GM12874 (cell line): ENCODE results near the gene RNF34.

Source experiments
- TF ChIP-seq, protein P1 (sequence below): IDR thresholded peaks from 2 replicates; pipeline ENCODE4 v1.5.1; 2011; ENCODE audit warnings: low read depth, mild to moderate bottlenecking, control low read depth, low read length, moderate library complexity; ENCODE audit not compliant: insufficient read depth

Gene RNF34

DNA sequence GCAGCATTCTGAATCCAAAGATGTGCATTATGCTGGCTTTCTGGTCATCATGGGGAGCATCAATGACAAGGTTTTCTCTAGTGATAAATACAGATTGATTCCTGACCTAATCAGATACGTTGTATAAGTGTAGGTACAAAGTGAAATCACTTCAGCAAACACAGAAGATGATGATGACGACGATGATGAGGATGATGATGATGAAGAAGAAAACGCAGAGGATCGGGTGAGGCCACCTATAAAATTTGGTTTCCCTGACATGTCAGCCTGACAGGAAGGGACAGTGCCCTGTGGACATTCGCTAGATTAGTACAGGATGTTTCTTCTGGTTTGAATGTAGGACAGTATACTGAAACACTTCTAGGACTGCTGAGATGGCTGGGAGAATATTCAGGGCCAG is 20.2 kb downstream of the RNF34 start:
- TF ChIP-seq, protein P1, sequence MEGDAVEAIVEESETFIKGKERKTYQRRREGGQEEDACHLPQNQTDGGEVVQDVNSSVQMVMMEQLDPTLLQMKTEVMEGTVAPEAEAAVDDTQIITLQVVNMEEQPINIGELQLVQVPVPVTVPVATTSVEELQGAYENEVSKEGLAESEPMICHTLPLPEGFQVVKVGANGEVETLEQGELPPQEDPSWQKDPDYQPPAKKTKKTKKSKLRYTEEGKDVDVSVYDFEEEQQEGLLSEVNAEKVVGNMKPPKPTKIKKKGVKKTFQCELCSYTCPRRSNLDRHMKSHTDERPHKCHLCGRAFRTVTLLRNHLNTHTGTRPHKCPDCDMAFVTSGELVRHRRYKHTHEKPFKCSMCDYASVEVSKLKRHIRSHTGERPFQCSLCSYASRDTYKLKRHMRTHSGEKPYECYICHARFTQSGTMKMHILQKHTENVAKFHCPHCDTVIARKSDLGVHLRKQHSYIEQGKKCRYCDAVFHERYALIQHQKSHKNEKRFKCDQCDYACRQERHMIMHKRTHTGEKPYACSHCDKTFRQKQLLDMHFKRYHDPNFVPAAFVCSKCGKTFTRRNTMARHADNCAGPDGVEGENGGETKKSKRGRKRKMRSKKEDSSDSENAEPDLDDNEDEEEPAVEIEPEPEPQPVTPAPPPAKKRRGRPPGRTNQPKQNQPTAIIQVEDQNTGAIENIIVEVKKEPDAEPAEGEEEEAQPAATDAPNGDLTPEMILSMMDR = no peak

DNA sequence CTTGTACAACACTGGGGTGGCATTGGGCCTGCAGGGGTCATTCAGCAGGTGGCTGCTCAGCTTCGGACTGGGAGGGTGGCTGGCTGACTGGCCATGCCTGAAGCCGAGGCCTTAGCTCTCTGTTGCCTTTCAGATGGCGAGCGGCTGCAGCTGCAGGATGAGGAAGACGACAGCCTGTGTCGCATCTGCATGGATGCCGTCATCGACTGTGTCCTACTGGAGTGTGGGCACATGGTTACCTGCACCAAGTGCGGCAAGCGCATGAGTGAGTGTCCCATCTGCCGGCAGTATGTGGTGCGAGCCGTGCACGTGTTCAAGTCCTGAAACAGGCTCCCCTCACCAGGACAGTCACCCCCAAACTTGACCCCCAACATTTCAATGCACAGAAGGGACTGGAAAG is 23.3 kb downstream of the RNF34 start:
- TF ChIP-seq, protein P1 = no peak

DNA sequence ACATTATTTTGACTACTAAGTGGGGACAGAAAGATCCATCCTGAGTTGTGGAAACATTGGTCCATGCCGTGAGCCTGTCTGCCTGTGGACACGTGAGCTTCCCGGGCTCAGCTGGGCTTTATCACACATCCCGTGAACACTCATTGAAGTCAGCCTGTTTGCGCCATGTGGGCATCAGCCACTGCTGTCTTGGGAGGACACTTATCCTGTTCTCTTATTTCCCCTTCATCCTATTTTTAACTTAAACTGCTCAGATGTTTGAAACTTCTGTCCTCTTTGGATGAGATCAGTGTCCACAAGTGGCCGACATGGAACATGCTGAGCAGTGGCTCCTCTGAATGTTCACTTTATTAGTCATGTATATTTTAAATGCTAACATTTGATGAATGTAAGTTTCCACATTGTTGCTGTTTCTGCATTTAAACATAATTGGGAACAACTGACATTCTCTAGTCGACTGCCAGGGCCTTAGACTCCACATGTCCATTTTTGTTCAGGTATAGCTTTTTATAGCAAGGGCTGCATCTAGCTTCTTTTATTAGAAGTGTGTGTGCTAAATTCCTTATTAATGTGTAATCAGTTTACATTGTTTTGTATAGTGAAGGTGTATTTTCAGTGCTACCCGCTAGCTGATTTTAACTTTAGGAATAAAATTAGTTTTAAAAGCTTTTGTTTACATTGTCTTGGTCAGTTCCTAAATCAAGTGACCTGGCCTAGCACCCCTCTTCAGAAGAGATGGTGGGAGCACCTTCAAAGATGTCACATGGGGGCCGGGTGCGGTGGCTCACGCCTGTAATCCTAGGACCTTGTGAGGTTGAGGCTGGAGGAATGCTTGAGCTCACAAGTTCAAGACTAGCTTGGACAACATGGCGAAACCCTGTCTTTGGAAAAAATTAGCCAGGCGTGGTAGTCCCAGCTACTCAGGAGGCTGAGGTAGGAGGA is 24.0 kb downstream of the RNF34 start:
- TF ChIP-seq, protein P1 = no peak

DNA sequence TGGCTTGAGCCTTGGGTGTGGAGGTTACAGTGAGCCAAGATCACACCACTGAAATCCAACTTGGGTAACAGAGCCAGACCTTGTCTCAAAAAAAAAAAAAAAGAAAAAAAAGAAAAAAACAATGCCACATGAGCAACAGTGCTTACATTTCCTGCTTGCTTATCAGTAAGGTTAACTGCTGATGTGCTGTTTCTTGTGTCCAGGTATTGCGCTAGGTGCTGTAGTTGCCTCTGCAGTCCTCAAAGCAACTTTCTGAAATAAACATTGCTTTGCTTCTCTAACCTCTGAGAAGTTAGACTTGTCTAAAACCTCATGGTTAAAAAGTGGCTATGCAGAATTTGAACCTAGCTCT is 24.7 kb downstream of the RNF34 start:
- TF ChIP-seq, protein P1 = no peak

DNA sequence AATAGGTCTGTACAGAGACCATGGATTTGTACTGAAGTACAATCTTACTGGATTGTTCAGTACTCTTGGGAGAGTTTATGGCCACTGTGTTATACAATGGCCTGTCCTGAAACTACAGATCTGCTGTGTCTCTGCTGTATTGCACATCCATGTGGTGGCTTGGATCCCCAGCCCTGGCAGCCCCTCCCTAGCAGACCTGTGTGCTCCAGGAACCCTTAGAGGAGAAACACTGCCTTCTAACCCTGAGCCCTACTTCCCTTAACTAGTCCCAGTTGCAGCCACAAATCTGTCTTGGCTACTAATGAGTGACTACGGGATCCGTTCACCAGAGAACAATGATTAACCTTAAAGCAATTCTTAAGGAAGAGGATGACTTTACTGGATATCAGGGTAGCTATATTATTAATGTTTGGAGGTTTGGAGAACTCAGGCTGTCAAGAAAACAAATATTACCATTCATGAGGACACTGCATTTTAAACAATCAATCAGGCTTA is 27.7 kb downstream of the RNF34 start:
- TF ChIP-seq, protein P1 = no peak

DNA sequence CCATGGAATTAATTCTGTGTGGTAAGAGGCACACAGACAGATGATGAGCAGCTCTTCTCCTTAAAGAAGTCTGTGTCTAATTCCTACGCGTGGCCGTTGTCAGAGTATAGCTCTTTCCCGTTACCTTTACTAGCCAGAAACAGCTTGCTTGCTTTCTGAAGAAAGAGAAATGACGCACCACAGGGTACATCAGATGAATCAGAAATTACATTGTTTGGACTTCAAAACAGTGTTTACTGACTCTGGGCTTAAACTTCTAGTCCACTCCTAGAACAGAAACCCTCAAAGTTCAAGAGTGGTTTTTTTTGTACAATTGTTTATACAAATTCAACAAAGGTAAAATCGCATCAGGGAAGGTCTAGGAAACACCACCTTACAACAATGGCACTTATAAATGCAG is 29.0 kb downstream of the RNF34 start:
- TF ChIP-seq, protein P1 = no peak

DNA sequence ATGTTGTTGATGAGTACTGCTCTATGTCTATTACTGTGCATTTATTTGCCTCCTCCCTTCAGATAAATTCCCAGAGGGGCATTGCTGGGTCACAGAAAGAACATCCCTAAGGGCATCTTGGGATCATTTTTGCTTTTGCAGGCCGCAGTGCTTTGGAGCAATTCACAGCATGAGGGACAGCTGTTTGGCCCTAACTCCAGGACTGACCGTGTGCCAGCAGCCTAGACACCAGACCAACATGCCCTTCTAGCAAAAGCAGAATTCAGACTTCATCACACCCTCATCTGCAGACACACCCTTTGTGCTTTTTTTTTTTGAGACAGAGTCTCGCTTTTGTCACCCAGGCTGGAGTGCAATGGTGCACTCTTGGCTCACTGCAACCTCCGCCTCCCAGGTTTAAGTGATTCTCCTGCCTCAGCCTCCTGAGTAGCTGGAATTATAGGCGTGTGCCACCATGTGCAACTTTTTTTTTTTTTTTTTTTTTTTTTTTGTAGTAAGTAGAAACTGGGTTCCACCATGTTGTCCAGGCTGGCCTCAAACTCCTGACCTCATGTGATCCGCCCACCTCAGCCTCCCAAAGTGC is 31.0 kb downstream of the RNF34 start:
- TF ChIP-seq, protein P1 = no peak
